Small intestine (tissue), 7 donors: ENCODE measurements around the gene GALT. TPM values are rescaled to one million over a fixed set of nuclear protein-coding genes. Genes with fewer than 3 reads are reported as not detected.

Source experiments
- DNase-seq, 2 donors: peaks; one replicate each; pipeline versions ENCODE4 v3.0.0 to v3.0.0-alpha.2; 2013
- FAIRE-seq: peaks from 2 replicates; lab custom pipeline; 2012; peaks lifted over from hg19 to GRCh38; lab: Jason Lieb, UNC
- H3K27ac ChIP-seq, 3 donors: one replicate each; pipeline ENCODE4 v1.5.1; 2013; ENCODE audit warnings: low read length in 2 of 3, mild to moderate bottlenecking in 2 of 3, control low read depth in 1 of 3, inconsistent platforms in 1 of 3, low read depth in 1 of 3, moderate library complexity in 1 of 3
- H3K27me3 ChIP-seq, 3 donors: one replicate each; pipeline ENCODE4 v1.6.1; 2013; ENCODE audit warnings: low read length in 3 of 3, inconsistent platforms in 1 of 3; ENCODE audit not compliant: control insufficient read depth in 3 of 3, insufficient read depth in 3 of 3
- H3K36me3 ChIP-seq, 3 donors: one replicate each; pipeline ENCODE4 v1.6.1; 2013; ENCODE audit warnings: low read length in 3 of 3, inconsistent platforms in 1 of 3, low read depth in 1 of 3, mild to moderate bottlenecking in 1 of 3, moderate library complexity in 1 of 3; ENCODE audit not compliant: control insufficient read depth in 3 of 3, insufficient read depth in 2 of 3
- H3K4me1 ChIP-seq, 3 donors: one replicate each; pipeline ENCODE4 v1.6.1; 2013; ENCODE audit warnings: low read length in 2 of 3, inconsistent platforms in 1 of 3, low read depth in 1 of 3, mild to moderate bottlenecking in 1 of 3, moderate library complexity in 1 of 3; ENCODE audit not compliant: control insufficient read depth in 3 of 3, insufficient read depth in 2 of 3
- H3K4me3 ChIP-seq, 3 donors: one replicate each; pipeline ENCODE4 v1.5.1; 2013; ENCODE audit warnings: low read length in 3 of 3, control low read depth in 1 of 3, inconsistent platforms in 1 of 3, low read depth in 1 of 3, mild to moderate bottlenecking in 1 of 3, moderate library complexity in 1 of 3
- H3K9me3 ChIP-seq, 2 donors: one replicate each; pipeline ENCODE4 v1.6.1; 2013; ENCODE audit warnings: low read depth in 1 of 2, low read length in 1 of 2; ENCODE audit not compliant: control insufficient read depth in 2 of 2, insufficient read depth in 1 of 2
- WGBS, 3 donors: extraction: QIAGEN DNeasy Blood & Tissue Kit; methylation state at CpG; one replicate each; pipeline ENCODE4 v1.1.7; 2013; 5-methylcytosine and 5-hydroxymethylcytosine counted together
- polyA plus RNA-seq, 4 donors: library from polyadenylated mRNA; stranded (reverse) in 3 of 4; unstranded in 1 of 4; fragments of 200-250 nt in 3 of 4; fragments of 120-200 nt in 1 of 4; gene quantifications; one replicate each; pipeline versions ENCODE4 v1.2.1 to v1.2.3, GENCODE V29; 2013
- donor health status: healthy with polysubstance abuse.
- donor health status: control.
- donor health status: control.
- donor health status: Bipolar disorder and iron deficiency.
- donor health status: healthy.

GALT gene
- polyA plus RNA-seq, 4 donors = 37.4 to 106 (median 65.2) TPM

- H3K27ac ChIP-seq = peak overlapping the region; percentile 99 to 100 (median 99)
- DNase-seq (peak; percentile 96 to 97), FAIRE-seq (no peak)
- no peaks in the 10 kb centered on the region for H3K27me3 ChIP-seq
- 2% methylated on average over 45 to 55 of the region's 55 CpGs for WGBS, 3 donors
- peaks cover 0 to 26% (median 2%) of the 10 kb centered on the region in 3 donors for H3K36me3 ChIP-seq
- peaks cover 0 to 9% of the 10 kb centered on the region in 2 donors for H3K9me3 ChIP-seq
- peak overlapping the region; percentile 68 to 87 (median 73) for H3K4me3 ChIP-seq
- peaks cover 0 to 9% (median 3%) of the 10 kb centered on the region in 3 donors for H3K4me1 ChIP-seq
Measured at GRCh38 chr9:34665381-34666250, 19.1 kb downstream of the GALT start.

GRCh38 chr9:34669809-34670562 is 23.5 kb downstream of the GALT start:
- 82 to 96% (median 91%) methylated on average over 5 of the region's 5 CpGs for WGBS, 3 donors
- H3K27me3 ChIP-seq = no peaks in the 10 kb centered on the region
- peaks cover 0 to 13% of the 10 kb centered on the region in 2 donors for H3K9me3 ChIP-seq
- H3K36me3 ChIP-seq = peaks cover 0 to 4% (median 2%) of the 10 kb centered on the region in 3 donors
- DNase-seq = no peak
- no peaks in the 10 kb centered on the region for H3K4me1 ChIP-seq
- no peak overlapping the region for H3K4me3 ChIP-seq
- no peak overlapping the region for H3K27ac ChIP-seq
- no peak for FAIRE-seq

- DNase-seq = no peak
- peaks cover 0 to 13% of the 10 kb centered on the region in 2 donors for H3K9me3 ChIP-seq
- H3K27me3 ChIP-seq = no peaks in the 10 kb centered on the region
- no peaks in the 10 kb centered on the region for H3K4me1 ChIP-seq
- FAIRE-seq = no peak
- H3K27ac ChIP-seq = no peak overlapping the region
- 77 to 95% (median 88%) methylated on average over 1 of the region's 1 CpG for WGBS, 3 donors
- peaks cover 0 to 4% (median 2%) of the 10 kb centered on the region in 3 donors for H3K36me3 ChIP-seq
- H3K4me3 ChIP-seq = no peak overlapping the region
Measured at GRCh38 chr9:34671307-34671706, 24.8 kb downstream of the GALT start.

DNA sequence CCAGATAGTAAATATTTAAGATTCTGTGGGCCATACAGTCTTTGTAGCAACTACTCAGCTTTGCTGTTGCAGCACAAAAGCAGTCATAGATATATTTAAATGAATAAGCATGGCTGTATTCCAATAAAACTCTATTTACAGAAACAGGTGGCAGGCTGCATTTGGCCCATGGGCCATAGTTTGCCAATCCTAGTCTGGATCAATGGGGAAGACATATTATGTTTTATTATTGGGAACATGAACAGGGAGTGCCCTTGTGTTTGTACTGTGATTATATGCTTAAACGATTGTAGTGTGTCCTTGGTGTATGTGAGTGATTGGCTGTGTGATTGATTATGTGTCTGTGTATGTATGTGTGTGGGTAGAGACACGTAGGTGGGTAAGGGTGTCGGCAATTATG is 28.0 kb downstream of the GALT start:
- DNase-seq (peak in 1 of 2 donors; percentile 42), FAIRE-seq (no peak)
- Histone ChIP-seq H3K27me3 (no peaks in the 10 kb centered on the region), H3K4me1 (no peaks in the 10 kb centered on the region), H3K27ac (no peak overlapping the region), H3K9me3 (peaks cover 0 to 13% of the 10 kb centered on the region in 2 donors), H3K4me3 (no peak overlapping the region), H3K36me3 (no peaks in the 10 kb centered on the region)
- WGBS, 3 donors = 37 to 65% (median 51%) methylated on average over 3 of the region's 3 CpGs

- Histone ChIP-seq H3K36me3 (no peaks in the 10 kb centered on the region), H3K27me3 (no peaks in the 10 kb centered on the region), H3K4me1 (no peaks in the 10 kb centered on the region), H3K4me3 (no peak overlapping the region), H3K27ac (no peak overlapping the region), H3K9me3 (peaks cover 0 to 6% of the 10 kb centered on the region in 2 donors)
- 25 to 31% (median 30%) methylated on average over 10 of the region's 10 CpGs for WGBS, 3 donors
- DNase-seq (peak; percentile 74 to 85), FAIRE-seq (no peak)
Measured at GRCh38 chr9:34675048-34675714, 28.7 kb downstream of the GALT start.

GRCh38 chr9:34675869-34676268 is 29.4 kb downstream of the GALT start:
- Histone ChIP-seq H3K4me3 (no peak overlapping the region), H3K9me3 (peaks cover 0 to 1% of the 10 kb centered on the region in 2 donors), H3K4me1 (no peaks in the 10 kb centered on the region), H3K27ac (no peak overlapping the region), H3K27me3 (no peaks in the 10 kb centered on the region), H3K36me3 (no peaks in the 10 kb centered on the region)
- no peak for DNase-seq
- no peak for FAIRE-seq
- WGBS, 3 donors = 93 to 97% (median 95%) methylated on average over 2 of the region's 2 CpGs

DNA sequence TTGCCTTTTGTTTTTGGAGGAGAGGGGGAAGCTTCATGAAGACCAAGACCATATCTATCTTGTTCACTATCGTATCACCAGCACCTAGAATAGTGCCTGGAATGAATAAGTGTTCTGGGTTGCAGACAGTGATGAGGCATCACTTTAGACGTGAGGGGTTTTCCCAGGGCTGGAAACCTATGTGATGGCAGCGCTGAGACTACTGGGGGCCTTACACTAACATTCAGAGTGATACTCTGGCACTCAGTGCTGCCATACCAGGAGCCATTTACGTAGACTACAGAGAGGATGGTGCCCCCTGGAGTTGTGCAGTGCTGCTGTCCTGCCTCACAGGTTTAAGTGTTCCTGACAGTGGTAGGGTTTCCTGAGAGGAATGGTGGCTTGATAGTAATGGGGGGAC is 37.7 kb downstream of the GALT start:
- Histone ChIP-seq H3K9me3 (no peaks in the 10 kb centered on the region), H3K4me3 (no peak overlapping the region), H3K36me3 (peaks cover 0 to 2% (median 0%) of the 10 kb centered on the region in 3 donors), H3K27ac (no peak overlapping the region), H3K4me1 (no peaks in the 10 kb centered on the region), H3K27me3 (no peaks in the 10 kb centered on the region)
- FAIRE-seq (no peak), DNase-seq (no peak)
- WGBS, 3 donors = 72 to 86% (median 77%) methylated on average over 4 of the region's 4 CpGs

DNA sequence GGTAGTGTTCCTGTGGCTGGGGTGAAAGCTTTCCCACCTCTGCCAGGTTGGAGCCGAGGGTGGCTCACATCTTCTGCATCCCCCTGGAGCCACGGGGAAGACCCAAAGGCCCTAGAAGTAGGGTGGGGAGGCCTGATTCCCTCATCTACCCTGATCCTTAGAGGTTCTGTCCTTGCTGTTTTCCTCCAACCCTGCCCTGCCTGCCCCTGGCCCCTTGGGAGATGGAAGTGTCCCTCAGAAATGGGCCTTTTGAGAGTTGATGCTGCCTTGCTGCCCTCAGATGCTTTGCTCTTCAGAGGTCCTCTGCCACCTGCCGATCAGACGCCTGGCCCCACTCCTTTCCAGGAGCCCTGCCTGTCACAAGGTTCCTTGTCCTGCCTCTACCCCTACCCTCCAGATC is 38.3 kb downstream of the GALT start:
- H3K4me3 ChIP-seq = no peak overlapping the region
- H3K9me3 ChIP-seq = no peaks in the 10 kb centered on the region
- peaks cover 0 to under 1% (median 0%) of the 10 kb centered on the region in 3 donors for H3K4me1 ChIP-seq
- no peak overlapping the region for H3K27ac ChIP-seq
- peaks cover 0 to 2% (median 0%) of the 10 kb centered on the region in 3 donors for H3K36me3 ChIP-seq
- H3K27me3 ChIP-seq = no peaks in the 10 kb centered on the region
- FAIRE-seq (no peak), DNase-seq (no peak)
- WGBS, 3 donors = 88 to 96% (median 93%) methylated on average over 4 of the region's 4 CpGs
